Liver (tissue), 3 donors: Measurements from ENCODE around the gene ACSM2B.
A peak's percentile ranks its signal among the peaks of the same experiment; 100 is the strongest.
"Not testable (repeated sequence)": the region's sequence is repeated elsewhere in the genome, so short reads cannot be mapped to it uniquely, and the experiment has no call there.

Experiments
- CTCF ChIP-seq: fragments of 150-350 bp; IDR thresholded peaks from 2 replicates; pipeline ENCODE4 v1.5.1; 2017; ENCODE audit warnings: improper control_type of control experiment, low read depth, low read length; ENCODE audit not compliant: missing input control
- EGR1 ChIP-seq, 2 donors: IDR thresholded peaks; 2 replicates each; pipeline ENCODE4 v1.6.1; 2016 to 2018; ENCODE audit warnings: antibody characterized with exemption in 2 of 2, low read depth in 2 of 2
- GABPA ChIP-seq, 2 donors: IDR thresholded peaks in 1 of 2; conservative IDR thresholded peaks in 1 of 2; 2 replicates each; pipeline ENCODE4 v1.6.1; 2016; ENCODE audit warnings: antibody characterized with exemption in 2 of 2, mild to moderate bottlenecking in 1 of 2, moderate library complexity in 1 of 2
- JUND ChIP-seq, 2 donors: IDR thresholded peaks; 2 replicates each; pipeline ENCODE4 v1.6.1; 2016; ENCODE audit warnings: antibody characterized with exemption in 2 of 2
- MAX ChIP-seq: IDR thresholded peaks from 2 replicates; pipeline ENCODE4 v1.6.1; 2016; ENCODE audit warnings: antibody characterized with exemption
- RXRA ChIP-seq, 2 donors: IDR thresholded peaks; 2 replicates each; pipeline ENCODE4 v1.6.1; 2017 to 2018; ENCODE audit warnings: antibody characterized with exemption in 2 of 2, mild to moderate bottlenecking in 1 of 2
- SP1 ChIP-seq: IDR thresholded peaks from 2 replicates; pipeline ENCODE4 v1.6.1; 2018; ENCODE audit warnings: antibody characterized with exemption, mild to moderate bottlenecking
- TAF1 ChIP-seq: conservative IDR thresholded peaks from 2 replicates; pipeline ENCODE4 v1.6.1; 2016; ENCODE audit warnings: antibody characterized with exemption, mild to moderate bottlenecking
- donor health status: healthy.
- donor health status: healthy.

GRCh38 chr16:20586112-20586511 lies 9.9 kb upstream of the ACSM2B start:
- TF ChIP-seq CTCF; JUND (IDR thresholded peaks at IDR 0.05); TAF1; GABPA (IDR thresholded peaks at IDR 0.05 in 1 of 2, conservative IDR thresholded peaks at IDR 0.05 in 1 of 2); RXRA (IDR thresholded peaks at IDR 0.05); EGR1 (IDR thresholded peaks at IDR 0.05; ENCODE audit: low read depth in 2 of 2): not testable (repeated sequence)
- peak; percentile 11 for TF ChIP-seq MAX
- peak; percentile 45 for TF ChIP-seq SP1
